Astrocyte of the spinal cord (primary cell): ENCODE measurements around the gene AHCTF1.
"Not testable (repeated sequence)": the region's sequence is repeated elsewhere in the genome, so short reads cannot be mapped to it uniquely, and the experiment has no call there.

Source experiments
- DNase-seq: peaks from one replicate; pipeline ENCODE4 v3.0.0; 2011; ENCODE audit warnings: low read depth, low spot score
- H3K4me3 ChIP-seq: 2 replicates; pipeline ENCODE4 v1.5.1; 2011; ENCODE audit warnings: low read depth, mild to moderate bottlenecking, low read length, moderate library complexity
- CTCF ChIP-seq: IDR thresholded peaks from 2 replicates; pipeline ENCODE4 v1.5.1; 2012; ENCODE audit warnings: low read depth, mild to moderate bottlenecking, low read length, inconsistent platforms
- in situ Hi-C: cut with HindIII; loops from 2 replicates; pipeline ENCODE4 v1.10.0; 2017; ENCODE audit warnings: low sequenced_read_pairs

The AHCTF1 gene

GRCh38 chr1:246906833-246907232 lies 24.9 kb downstream of the AHCTF1 start:
- TF ChIP-seq CTCF: no peak
- no peak for DNase-seq
- in situ Hi-C loops: no loop called here
- H3K4me3 ChIP-seq: no peak overlapping the region

GRCh38 chr1:246901874-246902273 lies 29.9 kb downstream of the AHCTF1 start:
- in situ Hi-C loops: no loop called here
- no peak for TF ChIP-seq CTCF
- no peak for DNase-seq
- no peak overlapping the region for H3K4me3 ChIP-seq

GRCh38 chr1:246897302-246897701 lies 34.4 kb downstream of the AHCTF1 start:
- H3K4me3 ChIP-seq: no peak overlapping the region
- in situ Hi-C loops: no loop called here
- no peak for DNase-seq
- TF ChIP-seq CTCF: no peak

GRCh38 chr1:246893191-246893939 lies 38.4 kb downstream of the AHCTF1 start:
- in situ Hi-C loops: no loop called here
- H3K4me3 ChIP-seq: no peak overlapping the region
- no peak for TF ChIP-seq CTCF
- no peak for DNase-seq

GRCh38 chr1:246891105-246891504 lies 40.6 kb downstream of the AHCTF1 start:
- no peak overlapping the region for H3K4me3 ChIP-seq
- in situ Hi-C loops: no loop called here
- TF ChIP-seq CTCF: no peak
- no peak for DNase-seq

GRCh38 chr1:246888522-246888921 lies 43.2 kb downstream of the AHCTF1 start:
- TF ChIP-seq CTCF: no peak
- DNase-seq: no peak
- no peak overlapping the region for H3K4me3 ChIP-seq
- in situ Hi-C loops: no loop called here

GRCh38 chr1:246885389-246885788 lies 46.4 kb downstream of the AHCTF1 start:
- H3K4me3 ChIP-seq, in situ Hi-C loops, DNase-seq: not testable (repeated sequence)
